ENCODE results near the gene BPI.

Gene BPI

DNA sequence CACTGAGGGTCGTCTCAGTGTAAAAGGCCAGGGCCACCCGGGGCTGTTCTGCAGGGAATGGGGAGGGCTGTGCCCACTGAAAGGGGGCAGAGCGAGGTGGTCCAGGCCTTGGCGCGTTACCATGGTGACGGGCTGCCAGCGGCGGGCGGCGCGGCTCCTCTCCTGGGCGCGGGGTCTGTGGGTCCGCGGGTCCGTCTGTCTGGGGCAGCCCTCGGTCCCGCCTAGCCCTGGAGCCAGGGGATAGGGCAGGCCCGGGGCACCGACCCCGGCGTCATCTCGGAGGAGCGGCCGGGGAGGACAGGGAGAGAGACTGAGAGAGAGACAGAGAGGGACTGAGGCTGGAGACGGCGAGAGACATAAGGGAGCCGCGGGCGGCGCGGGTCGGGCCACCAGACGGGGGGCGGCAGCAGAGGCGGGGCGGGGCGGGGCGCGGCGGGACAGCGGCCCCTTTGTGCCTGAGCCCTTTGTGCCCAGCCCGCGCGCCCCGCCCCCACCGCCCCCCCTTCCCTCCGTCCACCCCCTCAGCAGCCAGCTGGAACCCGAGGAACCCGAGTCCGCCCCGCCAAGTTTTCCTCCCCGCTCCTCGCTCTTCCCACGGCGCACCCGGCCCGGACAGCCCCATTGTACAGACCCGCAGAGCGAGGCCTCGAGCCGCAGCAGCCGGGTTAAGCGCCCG, 43.4 kb upstream of the BPI start, which contains the start of gene KIAA1755:
KIAA1755 (minus strand) TSS at position 358 of the 676 bp plus-strand sequence; CDS start at position 123, 235 bp downstream.
- H3K27me3 ChIP-seq (ENCODE audit: insufficient read depth, poor library complexity, severe bottlenecking) = no peaks in the 10 kb centered on the region
- no peak for TF ChIP-seq POLR2AphosphoS5 (IDR thresholded peaks at IDR 0.05; ENCODE audit: low read depth)
- TF ChIP-seq, protein P1, sequence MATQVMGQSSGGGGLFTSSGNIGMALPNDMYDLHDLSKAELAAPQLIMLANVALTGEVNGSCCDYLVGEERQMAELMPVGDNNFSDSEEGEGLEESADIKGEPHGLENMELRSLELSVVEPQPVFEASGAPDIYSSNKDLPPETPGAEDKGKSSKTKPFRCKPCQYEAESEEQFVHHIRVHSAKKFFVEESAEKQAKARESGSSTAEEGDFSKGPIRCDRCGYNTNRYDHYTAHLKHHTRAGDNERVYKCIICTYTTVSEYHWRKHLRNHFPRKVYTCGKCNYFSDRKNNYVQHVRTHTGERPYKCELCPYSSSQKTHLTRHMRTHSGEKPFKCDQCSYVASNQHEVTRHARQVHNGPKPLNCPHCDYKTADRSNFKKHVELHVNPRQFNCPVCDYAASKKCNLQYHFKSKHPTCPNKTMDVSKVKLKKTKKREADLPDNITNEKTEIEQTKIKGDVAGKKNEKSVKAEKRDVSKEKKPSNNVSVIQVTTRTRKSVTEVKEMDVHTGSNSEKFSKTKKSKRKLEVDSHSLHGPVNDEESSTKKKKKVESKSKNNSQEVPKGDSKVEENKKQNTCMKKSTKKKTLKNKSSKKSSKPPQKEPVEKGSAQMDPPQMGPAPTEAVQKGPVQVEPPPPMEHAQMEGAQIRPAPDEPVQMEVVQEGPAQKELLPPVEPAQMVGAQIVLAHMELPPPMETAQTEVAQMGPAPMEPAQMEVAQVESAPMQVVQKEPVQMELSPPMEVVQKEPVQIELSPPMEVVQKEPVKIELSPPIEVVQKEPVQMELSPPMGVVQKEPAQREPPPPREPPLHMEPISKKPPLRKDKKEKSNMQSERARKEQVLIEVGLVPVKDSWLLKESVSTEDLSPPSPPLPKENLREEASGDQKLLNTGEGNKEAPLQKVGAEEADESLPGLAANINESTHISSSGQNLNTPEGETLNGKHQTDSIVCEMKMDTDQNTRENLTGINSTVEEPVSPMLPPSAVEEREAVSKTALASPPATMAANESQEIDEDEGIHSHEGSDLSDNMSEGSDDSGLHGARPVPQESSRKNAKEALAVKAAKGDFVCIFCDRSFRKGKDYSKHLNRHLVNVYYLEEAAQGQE (IDR thresholded peaks at IDR 0.05; ENCODE audit: insufficient replicate concordance, low read depth) = no peak
- TF ChIP-seq SPI1 (IDR thresholded peaks at IDR 0.05; ENCODE audit: borderline replicate concordance, low read depth) = no peak
- TF ChIP-seq, protein P2, sequence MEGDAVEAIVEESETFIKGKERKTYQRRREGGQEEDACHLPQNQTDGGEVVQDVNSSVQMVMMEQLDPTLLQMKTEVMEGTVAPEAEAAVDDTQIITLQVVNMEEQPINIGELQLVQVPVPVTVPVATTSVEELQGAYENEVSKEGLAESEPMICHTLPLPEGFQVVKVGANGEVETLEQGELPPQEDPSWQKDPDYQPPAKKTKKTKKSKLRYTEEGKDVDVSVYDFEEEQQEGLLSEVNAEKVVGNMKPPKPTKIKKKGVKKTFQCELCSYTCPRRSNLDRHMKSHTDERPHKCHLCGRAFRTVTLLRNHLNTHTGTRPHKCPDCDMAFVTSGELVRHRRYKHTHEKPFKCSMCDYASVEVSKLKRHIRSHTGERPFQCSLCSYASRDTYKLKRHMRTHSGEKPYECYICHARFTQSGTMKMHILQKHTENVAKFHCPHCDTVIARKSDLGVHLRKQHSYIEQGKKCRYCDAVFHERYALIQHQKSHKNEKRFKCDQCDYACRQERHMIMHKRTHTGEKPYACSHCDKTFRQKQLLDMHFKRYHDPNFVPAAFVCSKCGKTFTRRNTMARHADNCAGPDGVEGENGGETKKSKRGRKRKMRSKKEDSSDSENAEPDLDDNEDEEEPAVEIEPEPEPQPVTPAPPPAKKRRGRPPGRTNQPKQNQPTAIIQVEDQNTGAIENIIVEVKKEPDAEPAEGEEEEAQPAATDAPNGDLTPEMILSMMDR (IDR thresholded peaks at IDR 0.05; ENCODE audit: insufficient read depth, low read length) = no peak
- TF ChIP-seq GABPA (IDR thresholded peaks at IDR 0.05; ENCODE audit: low read depth) = no peak
- no peak within 1 kb of the TSS for H3K4me3 ChIP-seq (replicated peaks; ENCODE audit: insufficient read depth, low read length)
- no peak for DNase-seq (ENCODE audit: low read depth in 1 of 2, low spot score in 1 of 2)
- no peak within 1 kb of the TSS for H3K27ac ChIP-seq (replicated peaks)

DNA sequence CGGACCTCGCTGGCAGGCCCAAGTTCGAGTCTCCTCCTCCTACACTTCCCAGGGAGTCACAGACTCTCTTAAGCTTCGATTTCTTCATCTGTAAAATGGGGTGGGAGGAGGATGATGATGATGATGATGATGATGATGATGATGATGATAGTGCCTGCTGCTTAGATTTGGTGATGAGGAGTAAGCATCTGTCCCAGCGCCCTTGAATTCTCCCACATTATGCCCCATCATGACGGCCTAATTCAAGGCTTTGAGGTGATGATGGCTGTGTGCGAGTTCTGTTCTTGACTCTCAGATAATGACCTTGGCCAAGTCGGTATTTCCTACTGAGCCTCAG, 42.9 kb upstream of the BPI start:
- H3K27ac ChIP-seq (replicated peaks) = no peak overlapping the region
- TF ChIP-seq, protein P1 (IDR thresholded peaks at IDR 0.05; ENCODE audit: insufficient replicate concordance, low read depth) = no peak
- no peak for TF ChIP-seq POLR2AphosphoS5 (IDR thresholded peaks at IDR 0.05; ENCODE audit: low read depth)
- TF ChIP-seq GABPA (IDR thresholded peaks at IDR 0.05; ENCODE audit: low read depth) = no peak
- no peak for TF ChIP-seq SPI1 (IDR thresholded peaks at IDR 0.05; ENCODE audit: borderline replicate concordance, low read depth)
- TF ChIP-seq, protein P2 (IDR thresholded peaks at IDR 0.05; ENCODE audit: insufficient read depth, low read length) = no peak
- no peak for DNase-seq (ENCODE audit: low read depth in 1 of 2, low spot score in 1 of 2)
- no peaks in the 10 kb centered on the region for H3K27me3 ChIP-seq (ENCODE audit: insufficient read depth, poor library complexity, severe bottlenecking)
- H3K4me3 ChIP-seq (replicated peaks; ENCODE audit: insufficient read depth, low read length) = no peak overlapping the region

DNA sequence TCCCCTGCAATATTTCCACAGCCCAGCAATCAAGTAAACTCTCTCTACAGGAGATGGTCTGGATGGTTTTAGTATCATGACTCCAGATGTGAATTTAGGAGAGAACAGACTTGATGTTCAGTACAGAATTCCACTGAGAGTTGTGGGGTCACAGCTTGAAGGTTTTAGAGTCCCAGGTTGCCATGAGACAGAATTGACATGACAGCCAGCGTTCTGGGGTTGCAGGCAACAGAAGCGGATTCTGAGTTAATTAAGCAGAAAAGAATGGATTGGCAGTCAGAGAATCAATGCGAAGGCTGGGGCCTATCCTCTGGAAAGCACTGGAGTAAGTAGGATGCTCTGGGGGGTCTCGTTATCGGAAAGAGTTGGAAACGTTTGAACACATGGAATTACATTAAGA, 41.0 kb upstream of the BPI start:
- no peak for DNase-seq (ENCODE audit: low read depth in 1 of 2, low spot score in 1 of 2)
- Histone ChIP-seq H3K27ac (replicated peaks) (no peak overlapping the region), H3K4me3 (replicated peaks; ENCODE audit: insufficient read depth, low read length) (no peak overlapping the region), H3K27me3 (ENCODE audit: insufficient read depth, poor library complexity, severe bottlenecking) (no peaks in the 10 kb centered on the region)
- TF ChIP-seq GABPA (IDR thresholded peaks at IDR 0.05; ENCODE audit: low read depth) = no peak
- TF ChIP-seq, protein P2 (IDR thresholded peaks at IDR 0.05; ENCODE audit: insufficient read depth, low read length) = no peak
- no peak for TF ChIP-seq SPI1 (IDR thresholded peaks at IDR 0.05; ENCODE audit: borderline replicate concordance, low read depth)

DNA sequence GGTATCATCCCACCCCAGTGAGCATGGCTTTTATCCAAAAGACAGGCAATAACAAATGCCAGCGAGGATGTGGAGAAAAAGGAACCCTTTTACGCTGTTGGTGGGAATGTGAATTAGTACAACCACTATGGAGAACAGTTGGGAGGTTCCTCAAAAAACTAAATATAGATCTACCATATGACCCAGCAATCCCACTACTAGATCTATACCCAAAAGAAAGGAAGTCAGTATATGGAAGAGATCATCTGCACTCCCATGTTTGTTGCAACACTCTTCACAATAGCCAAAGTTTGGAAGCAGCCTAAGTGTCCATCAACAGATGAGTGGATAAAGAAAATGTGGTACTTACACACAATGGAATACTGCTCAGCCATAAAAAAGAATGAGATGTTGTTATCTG, 37.5 kb upstream of the BPI start:
- DNase-seq (ENCODE audit: low read depth in 1 of 2, low spot score in 1 of 2) = no peak
- no peak overlapping the region for H3K4me3 ChIP-seq (replicated peaks; ENCODE audit: insufficient read depth, low read length)
- no peak overlapping the region for H3K27ac ChIP-seq (replicated peaks)
- no peak for TF ChIP-seq POLR2AphosphoS5 (IDR thresholded peaks at IDR 0.05; ENCODE audit: low read depth)
- no peak for TF ChIP-seq SPI1 (IDR thresholded peaks at IDR 0.05; ENCODE audit: borderline replicate concordance, low read depth)
- TF ChIP-seq, protein P1 (IDR thresholded peaks at IDR 0.05; ENCODE audit: insufficient replicate concordance, low read depth) = no peak
- TF ChIP-seq GABPA (IDR thresholded peaks at IDR 0.05; ENCODE audit: low read depth) = no peak
- TF ChIP-seq, protein P2 (IDR thresholded peaks at IDR 0.05; ENCODE audit: insufficient read depth, low read length) = no peak
- H3K27me3 ChIP-seq (ENCODE audit: insufficient read depth, poor library complexity, severe bottlenecking) = no peaks in the 10 kb centered on the region

Measured in HL-60 (cell line).